GM19395 (cell line): Measurements from ENCODE around the gene PLD4.

ENCODE experiments used
- ATAC-seq: cut with Tn5 transposase; IDR thresholded peaks from one replicate; pipeline ENCODE4 v1.9.1; 2021; ENCODE audit warnings: mild to moderate bottlenecking, moderate library complexity; ENCODE audit not compliant: unreplicated experiment

The PLD4 gene

DNA sequence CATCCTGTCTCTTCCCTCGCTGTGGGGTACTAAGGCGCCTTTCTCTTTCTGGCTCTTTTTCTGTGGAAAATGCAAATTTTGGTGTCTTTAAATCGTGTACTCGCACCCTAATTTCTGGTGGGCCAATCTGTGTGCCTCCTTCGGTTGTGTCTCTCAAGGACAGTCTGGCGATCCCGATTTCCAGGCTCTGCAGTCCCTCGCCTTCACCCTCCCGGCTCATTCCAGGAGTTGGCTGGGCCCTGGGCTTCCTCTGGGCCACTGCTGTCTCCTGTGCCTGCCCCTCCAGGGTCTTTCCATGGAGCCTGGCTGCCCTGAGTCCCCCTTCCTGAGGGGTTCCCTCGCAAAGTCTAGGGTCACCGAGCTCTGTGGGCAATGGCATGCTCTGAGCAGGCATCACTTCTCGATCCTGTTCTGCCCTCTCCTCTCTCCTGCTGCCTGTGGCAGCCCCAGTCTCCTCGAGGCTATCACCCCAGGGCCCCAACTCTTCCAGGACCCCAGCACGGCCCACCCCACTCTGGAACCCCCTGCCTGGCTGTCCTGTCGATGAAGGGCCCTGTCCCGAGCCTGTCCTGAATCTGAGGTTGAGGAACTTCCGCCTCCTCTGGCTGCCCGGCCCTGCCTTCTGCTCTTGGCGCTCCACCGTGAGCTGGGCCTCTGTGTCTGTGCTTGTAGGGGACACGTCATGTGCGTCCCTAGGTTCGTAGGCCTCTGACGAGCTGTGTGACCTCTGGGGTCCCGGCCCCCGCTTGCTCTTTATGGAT is 29.4 kb downstream of the PLD4 start:
- ATAC-seq: no peak

DNA sequence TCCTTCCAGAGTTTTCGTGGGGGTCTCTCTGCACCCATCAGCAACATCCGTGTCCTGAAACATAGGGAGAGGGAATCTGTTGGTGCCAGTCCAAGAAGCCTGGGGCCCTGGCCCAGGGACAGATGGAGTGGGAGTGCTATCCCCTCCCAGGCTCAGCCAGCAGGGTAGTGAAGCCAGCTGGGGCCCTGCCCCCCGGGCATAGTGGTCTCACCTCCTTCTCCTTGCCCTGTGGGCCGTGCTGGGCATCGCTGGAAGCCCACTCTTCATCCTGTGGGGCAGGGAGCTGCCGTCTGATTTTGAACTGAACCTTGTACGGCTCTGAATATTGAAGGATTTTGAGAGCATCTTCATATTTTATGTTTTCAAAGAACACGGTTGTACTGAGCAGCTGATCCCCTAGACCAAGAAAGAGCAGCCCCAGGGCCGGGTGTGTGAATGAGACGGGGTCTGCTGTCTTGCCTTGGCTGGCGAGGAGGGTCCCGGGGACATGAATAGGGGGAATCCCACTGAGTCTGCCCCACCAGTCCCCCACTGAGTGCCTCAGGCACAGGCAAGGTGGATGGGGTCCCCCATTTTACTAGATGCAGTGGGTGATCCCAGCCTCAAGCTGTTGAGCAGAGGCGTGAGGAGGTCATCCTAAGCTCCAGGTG is 30.2 kb downstream of the PLD4 start:
- ATAC-seq: no peak

GRCh38 chr14:104955396-104955770 is 30.7 kb downstream of the PLD4 start:
- no peak for ATAC-seq

DNA sequence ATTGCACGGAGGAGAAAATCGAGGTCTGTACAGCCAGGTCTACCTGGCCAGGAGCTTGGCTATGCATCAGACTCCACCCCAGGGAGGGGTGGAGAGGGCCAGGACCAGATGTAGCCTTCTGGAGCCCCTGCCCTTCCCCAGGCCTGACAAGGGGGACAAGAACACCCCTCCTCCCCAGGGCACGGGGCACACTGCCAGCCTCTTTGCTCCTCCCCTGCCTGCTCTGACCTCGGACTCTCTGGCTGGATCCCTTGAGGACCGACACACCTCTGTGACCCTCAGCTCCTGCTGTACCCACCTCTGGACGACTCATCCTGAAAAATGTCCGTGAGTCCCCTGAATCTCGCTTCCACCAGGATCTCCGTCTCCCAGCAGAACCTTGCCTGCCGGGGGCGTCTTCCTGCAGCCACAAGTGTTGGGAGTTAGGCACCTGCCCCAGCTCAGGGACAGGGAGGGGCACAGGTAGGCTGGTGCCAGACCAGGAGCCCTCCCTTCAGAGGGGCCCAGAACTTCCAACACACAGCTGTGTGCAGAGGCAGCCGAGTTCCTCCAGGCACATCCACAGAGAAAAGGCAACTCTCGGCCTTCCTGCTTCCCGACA is 31.7 kb downstream of the PLD4 start:
- no peak for ATAC-seq

DNA sequence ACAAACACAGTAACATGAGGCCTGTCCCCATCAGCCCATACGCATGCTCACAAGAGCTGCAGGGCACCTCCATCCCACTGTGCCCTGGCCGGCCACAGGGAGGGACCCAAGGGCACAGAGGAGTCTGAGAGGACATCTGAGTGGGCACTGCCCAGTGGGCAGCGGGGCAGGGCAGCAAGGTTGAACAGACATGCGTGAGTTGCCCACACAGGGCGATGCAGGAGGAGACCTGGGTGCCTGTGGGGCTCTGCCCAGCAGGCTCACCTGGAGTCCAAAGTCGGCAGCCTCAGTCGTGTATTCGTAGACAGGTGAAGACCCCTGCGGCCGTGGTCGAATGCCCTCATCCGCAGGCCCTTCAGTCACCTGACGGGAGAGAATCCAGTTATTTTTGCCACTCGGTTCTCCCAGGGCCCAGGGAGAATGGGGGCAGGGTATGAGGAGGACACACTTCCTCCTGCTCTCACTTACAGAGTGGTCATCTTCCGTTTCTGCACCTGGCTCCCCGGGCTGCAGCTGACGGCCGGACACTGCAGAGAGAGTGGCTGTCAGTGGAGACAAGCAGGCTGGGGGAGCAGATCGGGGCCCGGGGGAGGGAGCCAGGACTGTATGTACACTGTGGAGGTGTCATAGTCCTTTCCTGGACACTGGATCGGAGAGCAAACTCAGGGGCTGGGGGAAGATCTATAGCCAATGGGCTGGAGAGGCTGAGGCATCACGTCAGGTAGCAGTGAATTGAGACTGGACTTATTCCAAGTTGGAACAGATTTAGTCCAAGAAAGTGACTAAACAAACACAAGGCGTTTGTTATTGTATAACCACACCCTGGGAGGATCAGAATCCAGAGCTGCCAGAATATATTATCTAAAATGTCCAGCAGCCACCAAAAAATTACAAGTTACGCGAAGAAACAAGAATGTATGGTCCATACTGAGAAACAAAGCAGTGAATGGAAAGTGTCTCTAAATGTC is 32.8 kb downstream of the PLD4 start:
- ATAC-seq: no peak

DNA sequence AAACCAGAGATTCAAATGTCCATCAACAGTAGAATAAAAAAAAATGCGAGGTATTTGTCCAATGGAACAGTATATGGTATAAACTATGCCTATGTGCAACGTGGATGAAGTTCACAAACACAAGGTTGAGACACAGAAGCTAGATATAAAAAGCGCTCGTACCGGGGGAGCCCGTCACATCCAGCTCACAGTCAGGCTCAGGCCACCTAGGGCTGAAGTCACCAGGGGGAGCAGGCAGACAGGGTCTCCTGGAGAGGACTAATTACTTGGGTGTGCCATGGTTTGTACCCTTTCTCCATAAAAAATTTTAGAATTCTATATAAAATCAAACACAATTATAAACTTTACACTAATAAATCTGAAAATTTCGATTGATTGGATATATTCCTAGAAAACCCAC is 39.9 kb downstream of the PLD4 start:
- no peak for ATAC-seq

- ATAC-seq: no peak
These were observed 41.0 kb downstream of the PLD4 start for GRCh38 chr14:104965561-104966231.

DNA sequence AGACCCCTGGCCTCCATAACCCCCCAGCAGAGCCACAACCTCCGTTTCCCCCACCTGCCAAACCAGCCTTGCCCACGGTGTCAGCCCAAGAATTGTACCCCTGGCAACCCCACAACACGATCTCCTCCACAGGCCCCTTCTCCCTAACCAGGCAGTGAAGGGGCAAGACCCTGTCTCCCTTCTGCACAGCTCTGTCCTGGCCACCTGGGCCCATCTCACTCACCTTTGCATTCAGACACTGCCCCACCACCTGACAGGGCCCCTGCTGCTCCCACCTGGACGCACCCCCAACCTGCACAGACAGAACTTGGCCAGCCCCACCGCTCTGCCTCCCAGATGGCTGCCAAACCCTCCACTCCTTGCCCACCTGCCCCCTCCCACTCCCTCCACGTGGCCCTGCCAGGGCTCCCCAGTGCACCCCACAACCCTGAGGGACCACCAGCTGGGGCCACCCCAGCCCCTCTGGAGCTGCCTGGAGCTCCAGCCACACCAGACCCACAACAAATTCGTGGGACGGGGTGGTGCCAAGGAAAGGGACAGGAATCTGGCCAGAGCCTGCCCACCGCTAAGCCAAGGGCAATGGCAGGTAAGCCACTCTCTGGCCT is 41.7 kb downstream of the PLD4 start:
- no peak for ATAC-seq

- no peak for ATAC-seq
These were observed 42.3 kb downstream of the PLD4 start for GRCh38 chr14:104966981-104967385.

GRCh38 chr14:104967386-104968152 is 42.9 kb downstream of the PLD4 start:
- ATAC-seq: no peak

- ATAC-seq: no peak
These were observed 43.5 kb downstream of the PLD4 start for GRCh38 chr14:104968153-104968527.

GRCh38 chr14:104968541-104969401 is 44.1 kb downstream of the PLD4 start:
- ATAC-seq: no peak

- ATAC-seq: no peak
These were observed 45.1 kb downstream of the PLD4 start for GRCh38 chr14:104969741-104970230.

DNA sequence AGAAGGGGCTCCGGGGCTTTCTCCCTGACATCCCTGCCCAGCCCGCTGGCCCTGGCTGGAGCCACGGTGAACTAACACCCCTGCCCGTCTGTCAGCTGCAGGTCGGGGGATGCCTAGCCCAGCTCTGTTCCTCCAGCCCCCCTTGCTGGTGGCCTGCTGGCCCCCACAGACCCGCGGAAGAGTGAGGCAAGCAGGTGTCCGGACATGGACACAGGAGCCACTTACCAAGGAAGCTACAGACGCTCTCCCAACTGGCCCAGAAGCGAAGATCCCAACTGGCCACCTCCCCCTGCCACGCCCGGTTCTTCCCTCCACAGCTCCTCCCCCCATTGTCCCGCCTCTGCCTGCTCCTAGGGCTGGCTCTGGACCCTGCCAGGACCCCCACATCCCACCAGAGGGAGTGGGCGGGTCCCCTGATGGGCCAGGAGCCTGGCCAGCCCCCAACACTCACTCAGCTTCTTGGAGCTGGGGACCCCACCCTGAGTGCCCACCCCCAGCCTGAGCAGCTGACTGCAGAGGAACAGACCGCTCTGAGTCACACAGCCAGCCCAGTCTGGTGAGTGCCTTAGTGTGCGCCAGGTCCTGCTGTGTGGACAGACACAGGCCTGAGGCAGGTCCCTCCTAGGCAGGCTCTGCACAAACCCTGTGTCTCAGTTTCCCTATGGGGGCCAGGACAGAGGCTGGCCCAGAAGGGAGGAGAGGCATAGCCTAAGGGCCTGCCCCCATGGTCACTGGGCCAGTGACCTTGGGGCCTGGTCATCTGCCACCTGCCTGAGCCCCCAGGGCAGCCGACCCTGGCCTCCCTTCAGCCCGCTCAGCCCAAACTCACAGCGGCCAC is 45.8 kb downstream of the PLD4 start:
- ATAC-seq: no peak

GRCh38 chr14:104971447-104972240 is 47.0 kb downstream of the PLD4 start:
- no peak for ATAC-seq

DNA sequence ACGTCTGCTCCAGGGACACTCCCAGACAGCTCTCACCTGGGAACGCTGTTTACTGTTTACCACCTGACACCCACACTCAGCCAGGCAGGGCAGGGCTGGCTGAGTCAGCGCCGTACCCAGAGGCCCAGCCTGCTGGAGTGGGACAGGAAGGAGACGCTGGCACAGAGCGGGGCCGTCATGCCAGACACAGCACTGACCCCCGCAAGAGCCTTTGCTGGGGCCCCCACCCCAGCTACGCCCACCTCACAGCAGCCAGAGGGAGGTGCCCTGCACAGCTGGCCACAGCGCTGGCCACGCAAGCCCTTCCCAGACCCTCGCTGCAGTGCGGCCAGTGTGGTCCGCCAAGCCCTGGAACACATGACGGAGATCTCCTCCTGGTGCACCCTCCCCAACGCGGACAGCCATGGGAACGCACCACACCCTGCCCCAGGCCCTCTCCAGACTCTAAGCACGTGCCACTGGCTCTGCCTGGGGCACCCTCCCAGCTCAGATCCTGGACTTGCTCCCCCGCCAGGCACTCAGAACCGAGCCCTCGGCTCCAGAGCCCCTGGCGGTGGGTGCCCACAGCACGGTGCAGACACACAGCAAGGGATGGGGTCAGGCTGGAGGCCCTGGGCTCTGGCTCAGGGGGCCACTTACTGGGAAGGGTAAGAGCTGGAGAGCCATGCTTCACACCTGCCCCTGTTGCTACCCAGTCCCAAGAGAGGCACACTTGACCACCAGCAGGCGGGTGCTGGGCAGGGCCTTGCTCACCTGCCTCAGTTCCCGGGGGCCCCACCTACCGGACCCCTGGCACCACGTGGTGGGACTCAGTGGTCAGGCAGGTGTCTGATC is 47.8 kb downstream of the PLD4 start:
- ATAC-seq: no peak
